NCI-H2227 (cell line): ENCODE results near the gene USP1.
A peak's percentile ranks its signal among the peaks of the same experiment; 100 is the strongest.

ENCODE experiments used
- DNase-seq: peaks from one replicate; lab custom pipeline; 2025; ENCODE audit not compliant: unreplicated experiment; lab: John Stamatoyannopoulos, UW

The USP1 gene

DNA sequence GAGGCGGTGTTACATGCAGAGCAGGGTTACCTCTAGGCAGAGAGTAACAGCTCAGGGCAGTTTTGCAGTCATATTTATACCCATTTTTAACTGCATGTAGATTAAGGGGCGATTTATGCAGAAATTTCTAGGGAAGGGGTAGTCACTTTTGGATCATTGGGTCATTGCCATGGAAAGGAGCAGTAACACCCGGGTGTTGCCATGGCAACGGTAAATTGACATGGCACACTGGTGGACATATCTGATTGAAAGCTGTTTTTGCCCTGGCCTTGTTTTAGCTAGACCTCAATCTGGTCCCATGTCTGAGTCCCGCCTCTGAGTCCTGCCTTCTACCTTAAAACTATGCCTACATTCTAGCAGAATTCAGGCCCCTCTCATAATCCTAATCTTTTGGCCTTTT is 11.8 kb upstream of the USP1 start:
- DNase-seq = no peak

DNA sequence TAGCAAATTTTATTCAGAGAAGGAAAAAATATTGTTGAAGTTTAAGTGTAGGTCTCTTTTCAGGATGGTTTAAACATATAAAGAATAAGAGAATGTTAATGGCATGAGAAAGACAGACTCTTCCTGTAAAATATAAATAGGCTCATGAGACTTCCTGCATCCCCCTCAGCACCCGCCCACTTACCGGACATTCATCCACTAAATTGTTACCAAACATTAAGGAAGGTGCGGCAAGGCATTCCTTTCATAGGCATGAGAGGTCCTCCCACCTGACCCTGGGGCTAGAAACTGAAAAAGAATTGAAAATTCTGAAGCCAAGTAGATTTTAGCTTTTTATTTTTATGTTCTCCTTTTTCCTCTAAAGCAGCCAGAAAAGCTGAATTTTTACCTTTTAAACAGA is 10.6 kb upstream of the USP1 start:
- DNase-seq = no peak

DNA sequence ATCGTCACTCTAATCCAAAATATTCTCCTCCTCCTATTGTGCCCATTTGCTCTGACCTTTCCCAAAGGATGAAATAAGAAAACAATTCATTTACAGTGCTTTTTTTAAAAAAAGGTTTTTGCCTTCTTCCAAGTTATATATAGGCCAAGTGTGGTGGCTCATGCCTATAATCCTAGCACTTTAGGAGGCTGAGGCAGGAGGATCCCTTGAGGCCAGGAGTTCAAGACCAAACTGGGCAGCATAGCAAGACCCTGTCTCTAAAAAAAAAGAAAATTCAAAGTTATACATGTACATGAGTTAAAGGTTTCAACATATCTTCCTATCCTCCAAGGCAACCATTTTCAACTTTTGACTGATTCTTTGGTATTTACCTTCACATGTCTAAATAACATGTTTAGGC is 10.1 kb upstream of the USP1 start:
- no peak for DNase-seq

DNA sequence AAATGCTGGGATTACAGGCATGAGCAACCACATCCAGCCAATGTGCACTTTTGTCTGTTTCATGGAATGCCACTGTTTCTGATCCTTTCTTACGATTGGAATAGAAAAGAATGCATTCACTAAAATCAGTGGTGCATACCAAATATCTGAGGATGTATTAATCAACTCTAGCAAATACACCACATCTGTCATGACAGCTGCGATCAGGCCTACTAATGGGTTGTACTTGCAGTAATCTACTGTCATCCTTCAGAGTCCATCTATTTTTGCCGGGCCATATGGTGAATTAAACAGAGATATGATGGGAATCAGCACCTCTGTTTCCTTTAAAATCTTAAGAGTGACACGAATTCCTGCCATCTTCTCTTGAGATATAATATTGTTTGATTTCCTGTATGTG is 8.5 kb upstream of the USP1 start:
- no peak for DNase-seq

DNA sequence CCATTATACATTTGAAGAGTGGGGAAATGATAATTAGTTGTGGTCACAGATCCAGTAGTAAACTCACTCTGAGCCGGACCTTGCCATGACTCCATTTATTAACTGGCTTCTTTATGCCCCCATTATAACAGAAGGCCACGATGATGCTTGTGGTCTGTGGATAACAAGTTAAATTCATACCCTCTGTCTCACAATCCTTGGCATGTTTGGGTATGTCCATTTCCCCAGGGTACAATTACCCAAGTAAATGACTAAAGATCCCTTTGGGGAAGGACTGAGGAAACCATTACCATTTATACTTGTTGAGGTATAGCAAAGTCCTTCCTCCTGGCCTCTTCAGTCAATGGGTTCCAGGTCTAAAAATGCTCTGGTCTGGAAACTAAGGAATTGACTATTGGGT is 7.3 kb upstream of the USP1 start:
- no peak for DNase-seq

DNA sequence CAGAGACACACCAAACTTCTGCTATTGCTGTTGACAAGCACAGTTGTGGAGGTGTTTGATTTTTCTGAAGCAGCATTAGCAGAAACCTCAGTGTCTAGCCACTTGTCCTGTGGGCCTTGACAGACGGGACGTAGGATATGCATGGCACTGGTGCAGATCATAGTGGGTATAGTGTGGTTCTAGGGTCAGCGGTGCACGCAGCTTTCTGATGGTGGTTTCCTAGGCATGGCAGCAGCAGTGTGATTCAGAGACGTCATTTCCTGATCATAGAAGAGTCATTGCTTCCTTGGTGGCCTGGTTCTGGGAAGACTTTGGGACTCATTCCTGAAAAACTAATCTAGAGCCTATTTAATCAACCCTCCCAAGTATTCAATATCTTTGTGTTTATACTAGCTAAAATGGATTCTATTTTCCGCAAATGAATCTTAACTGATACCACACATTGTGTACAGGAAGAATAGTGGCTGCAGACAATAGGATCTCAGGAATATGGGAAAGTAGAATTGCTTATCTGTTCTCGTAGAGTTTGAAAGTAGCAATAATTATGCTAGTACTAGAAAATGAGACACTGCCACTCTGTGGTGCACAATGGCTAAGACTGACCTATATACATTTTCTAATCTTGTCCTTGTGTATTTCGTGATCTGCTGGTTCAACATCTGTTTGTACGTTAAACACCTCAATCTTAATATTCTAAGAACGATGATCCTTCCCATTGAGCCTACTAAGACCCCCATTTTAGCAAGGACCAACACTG is 2.8 kb upstream of the USP1 start:
- DNase-seq = no peak

DNA sequence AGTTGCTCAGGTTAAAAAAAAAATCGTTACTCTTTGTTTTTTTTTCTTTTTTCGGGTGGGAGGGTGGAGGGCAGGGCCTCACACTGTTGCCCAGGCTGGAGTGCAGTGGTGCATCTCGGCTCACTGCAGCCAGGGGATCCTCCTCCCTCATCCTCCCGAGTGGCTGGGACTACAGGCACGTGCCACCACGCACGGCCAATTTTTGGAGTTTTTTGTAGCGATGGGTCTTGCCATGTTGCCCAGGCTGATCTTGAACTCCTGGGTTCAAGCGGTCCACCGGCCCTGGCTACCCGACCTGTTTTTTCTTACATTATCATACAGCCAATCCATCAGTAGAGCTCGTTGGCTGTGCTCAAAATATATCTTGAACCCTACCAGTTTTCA is 2.2 kb upstream of the USP1 start:
- no peak for DNase-seq

DNA sequence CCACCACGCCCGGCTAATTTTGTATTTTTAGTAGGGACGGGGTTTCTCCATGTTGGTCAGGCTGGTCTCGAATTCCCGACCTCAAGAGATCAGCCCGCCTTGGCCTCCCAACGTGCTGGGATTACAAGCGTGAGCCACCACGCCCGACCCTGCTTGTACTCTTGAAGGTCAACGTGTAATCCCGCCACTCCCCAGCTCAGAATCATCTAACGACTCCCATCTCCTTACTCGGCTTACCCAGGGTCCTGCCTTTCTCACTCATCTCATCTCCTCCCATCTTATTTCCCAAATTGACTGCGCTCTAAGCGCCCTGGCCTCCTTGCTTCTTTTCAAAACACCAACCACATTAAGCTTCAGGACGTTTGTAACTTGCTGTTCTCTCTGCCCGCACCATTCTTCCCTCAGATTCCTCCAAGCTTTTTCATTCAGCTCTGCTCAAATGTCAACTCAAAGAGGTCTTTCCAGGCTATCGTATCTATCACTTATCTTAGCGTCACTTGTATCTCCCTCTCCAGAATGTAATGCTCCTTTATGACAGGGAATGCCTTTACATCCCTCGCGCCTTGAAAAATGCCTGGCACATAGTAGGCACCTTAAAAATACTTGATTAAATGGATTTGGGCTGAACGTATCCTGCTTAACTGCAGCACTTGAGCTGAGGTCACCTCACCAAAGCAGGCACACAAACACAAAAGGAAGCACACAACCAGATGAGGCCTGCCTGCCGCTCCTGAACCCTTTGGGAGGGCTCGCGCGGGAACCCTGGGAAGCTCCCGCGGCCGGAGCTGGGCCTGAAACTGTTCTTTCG is 1.4 kb upstream of the USP1 start:
- DNase-seq = peak; percentile 86

DNA sequence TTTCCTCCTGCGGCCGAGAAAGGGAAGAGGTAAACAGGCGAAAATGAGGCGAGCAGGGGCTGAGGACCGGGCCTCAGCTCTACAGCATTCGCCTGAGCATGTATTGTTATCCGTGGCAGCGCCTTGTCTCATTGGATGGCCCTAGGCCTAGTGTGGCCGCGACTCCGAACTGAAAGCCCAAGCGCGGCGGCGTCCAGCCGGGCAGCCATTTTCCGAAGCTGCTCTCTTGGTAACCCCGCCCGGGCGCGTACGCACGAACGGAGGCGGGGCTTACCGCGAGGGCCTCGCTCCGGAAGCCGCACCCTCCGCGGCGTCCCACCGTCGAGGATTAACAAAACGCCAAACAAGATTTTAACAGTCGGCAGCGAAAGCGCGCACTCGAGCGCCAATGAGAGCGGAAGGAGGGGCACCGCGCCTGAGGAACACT is 797 bp upstream of the USP1 start:
- DNase-seq = peak; percentile 100

DNA sequence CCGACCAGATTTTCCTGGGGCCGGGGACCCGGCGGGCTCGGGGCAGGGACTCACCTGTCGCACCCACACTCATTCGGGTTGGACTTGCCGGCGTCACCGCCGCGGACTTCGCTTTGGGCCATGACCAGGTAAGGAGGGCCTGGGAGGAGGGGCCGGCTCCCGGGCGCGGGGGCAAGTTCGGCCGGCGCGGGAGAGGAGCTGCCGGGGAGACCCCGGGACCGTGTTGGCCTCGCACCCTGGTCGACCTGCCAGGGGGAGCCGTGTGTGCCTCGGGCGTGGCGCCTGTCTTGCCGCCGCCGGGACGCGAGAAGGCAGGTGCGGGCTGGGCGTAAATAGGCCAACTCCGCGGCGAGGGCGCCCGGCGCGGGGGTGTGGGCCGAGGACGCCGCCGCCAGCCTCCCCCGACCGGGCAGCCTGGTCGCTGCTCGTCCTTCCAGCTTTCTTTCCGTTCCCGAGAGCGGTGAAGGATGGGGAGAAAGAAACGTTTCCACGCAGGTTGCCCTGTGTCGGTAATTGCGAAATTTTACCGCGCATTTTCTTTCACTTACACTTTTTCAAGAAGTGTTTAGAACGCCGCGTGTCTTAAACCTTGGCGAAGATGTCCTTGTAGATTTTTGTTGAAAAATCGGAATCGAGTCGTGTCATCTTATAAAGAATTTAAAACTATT is 558 bp downstream of the USP1 start:
- DNase-seq = peak; percentile 68

DNA sequence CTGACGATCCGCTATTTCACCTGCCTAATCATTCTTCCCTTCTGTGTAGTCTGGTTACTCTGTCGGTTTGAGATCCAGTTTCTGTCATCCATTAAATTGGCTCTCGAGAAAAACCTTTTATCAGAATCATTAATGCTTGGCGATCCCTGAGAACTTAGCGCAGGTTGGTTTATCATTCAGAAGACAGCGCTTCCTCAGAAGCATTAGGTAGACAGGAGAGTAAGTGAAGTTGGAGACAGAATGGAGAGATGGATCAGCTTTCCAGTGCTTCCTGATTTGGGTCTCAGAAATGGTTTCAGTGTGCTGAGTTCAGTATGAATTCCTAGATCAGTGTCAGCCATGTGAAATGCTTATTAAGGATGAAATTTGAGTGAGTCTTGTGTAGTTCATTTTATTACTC is 1.3 kb downstream of the USP1 start:
- DNase-seq = peak; percentile 32

DNA sequence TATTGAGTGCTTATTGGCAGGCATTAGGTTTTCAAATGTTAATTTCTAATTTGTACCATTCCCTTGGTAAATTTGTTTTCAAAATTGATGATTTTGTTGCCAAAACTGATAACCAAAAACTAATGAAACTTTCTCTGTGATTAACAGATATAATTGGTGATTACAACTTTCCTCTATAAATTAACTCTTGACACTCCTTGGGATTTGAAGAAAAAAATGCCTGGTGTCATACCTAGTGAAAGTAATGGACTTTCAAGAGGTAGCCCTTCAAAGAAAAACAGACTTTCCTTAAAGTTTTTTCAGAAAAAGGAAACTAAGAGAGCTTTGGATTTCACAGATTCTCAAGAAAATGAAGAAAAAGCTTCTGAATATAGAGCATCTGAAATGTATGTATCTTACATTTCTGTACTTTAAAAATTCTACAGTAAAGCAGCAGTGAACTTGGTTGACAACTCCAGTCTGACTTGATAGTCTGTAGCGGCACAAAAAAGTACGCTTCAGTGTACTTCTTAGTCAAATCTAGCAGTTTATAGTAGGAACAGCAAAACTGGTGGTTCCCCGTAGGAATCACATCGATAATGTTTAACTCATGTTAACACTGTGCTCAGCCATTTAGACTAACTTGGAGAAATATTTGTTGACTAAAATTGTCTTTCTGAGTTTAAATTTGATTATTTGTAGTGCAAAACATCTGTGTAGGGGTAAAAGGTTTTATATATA is 3.0 kb downstream of the USP1 start:
- DNase-seq = no peak

DNA sequence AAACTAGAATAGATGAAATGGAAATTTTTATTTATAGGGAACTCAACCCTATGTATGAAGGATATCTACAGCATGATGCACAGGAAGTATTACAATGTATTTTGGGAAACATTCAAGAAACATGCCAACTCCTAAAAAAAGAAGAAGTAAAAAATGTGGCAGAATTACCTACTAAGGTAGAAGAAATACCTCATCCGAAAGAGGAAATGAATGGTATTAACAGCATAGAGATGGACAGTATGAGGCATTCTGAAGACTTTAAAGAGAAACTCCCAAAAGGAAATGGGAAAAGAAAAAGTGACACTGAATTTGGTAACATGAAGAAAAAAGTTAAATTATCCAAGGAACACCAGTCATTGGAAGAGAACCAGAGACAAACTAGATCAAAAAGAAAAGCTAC is 7.9 kb downstream of the USP1 start:
- DNase-seq = no peak

DNA sequence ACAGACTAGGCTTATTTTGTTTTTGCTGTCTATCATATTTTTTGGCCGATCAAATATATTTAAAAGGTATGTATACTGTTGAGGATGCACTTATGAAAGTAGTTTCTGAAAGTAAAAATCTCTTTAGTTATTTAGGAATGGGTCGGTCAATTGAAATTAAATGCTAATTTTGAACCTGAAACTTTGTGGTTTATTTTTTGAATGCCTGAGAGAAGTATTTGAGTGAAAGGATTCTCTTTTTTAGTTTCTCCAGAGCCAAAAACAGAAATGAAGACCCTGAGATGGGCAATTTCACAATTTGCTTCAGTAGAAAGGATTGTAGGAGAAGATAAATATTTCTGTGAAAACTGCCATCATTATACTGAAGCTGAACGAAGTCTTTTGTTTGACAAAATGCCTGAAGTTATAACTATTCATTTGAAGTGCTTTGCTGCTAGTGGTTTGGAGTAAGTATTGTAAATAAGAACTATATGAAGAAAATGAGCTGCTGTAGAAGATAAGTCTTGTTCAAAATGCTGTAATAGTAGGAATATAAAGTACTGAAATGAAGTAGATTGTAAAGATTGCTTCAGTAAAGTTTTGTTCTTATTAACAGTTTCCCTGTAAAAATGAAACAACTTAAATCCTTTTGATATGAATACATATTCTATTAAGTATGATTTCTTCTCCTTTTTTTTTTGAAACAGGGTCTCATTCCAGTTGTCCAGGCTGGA is 11.5 kb downstream of the USP1 start:
- no peak for DNase-seq

DNA sequence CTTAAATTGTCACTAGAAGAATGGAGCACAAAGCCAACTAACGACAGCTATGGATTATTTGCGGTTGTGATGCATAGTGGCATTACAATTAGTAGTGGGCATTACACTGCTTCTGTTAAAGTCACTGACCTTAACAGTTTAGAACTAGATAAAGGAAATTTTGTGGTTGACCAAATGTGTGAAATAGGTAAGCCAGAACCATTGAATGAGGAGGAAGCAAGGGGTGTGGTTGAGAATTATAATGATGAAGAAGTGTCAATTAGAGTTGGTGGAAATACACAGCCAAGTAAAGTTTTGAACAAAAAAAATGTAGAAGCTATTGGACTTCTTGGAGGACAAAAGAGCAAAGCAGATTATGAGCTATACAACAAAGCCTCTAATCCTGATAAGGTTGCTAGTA is 13.5 kb downstream of the USP1 start:
- no peak for DNase-seq

DNA sequence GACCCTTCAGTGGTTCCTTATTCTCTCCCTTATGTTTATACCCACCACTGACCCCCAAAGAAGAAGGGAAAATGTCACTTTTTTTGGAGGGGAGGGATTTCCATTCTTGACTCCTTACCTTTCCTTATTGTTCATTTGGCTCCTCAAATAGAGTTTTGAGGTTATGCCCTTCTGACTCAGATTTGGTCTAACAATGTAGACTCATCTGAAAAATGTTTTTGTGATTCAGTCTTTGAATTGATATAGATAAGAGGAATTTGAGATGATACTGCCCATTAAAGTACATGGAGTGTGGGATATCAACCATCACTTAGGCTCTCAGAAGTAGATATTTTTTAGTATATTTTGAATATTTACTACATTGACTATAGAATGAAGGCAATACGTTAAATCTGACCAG is 16.1 kb downstream of the USP1 start:
- DNase-seq = no peak

DNA sequence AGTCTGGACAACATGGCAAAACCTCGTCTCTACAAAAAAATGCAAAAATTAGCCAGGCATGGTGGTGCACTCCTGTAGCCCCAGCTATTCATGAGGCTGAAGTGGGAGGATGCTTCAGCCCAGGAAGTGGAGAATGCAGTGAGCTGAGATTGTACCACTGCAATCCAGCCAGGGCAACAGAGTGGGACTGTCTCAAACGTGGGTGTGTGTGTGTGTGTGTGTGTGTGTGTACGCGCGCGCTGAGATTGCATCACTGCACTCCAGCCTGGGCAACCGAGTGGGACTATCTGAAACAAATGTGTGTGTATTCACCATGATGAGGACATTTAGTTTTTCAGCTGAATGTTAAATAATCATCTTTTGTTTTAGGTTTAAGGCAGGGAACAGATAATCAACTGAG is 21.1 kb downstream of the USP1 start:
- DNase-seq = peak; percentile 24

DNA sequence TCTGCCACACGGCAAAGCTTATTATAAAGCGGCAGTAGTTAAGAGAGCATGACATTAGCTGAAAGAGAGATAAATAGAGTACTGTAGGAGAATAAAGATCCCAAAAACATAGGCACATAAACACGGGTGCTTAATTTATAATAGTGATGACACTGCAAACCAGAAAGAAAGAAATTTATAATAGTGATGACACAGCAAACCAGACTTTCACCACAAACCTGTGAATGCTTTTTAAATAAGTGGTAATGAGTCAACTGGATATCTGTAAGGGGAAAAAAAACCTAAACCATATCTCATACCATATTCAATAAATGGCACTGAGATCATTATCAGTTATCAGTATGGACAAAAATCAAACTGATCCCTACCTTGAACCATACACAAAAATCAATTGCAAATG is 25.5 kb downstream of the USP1 start:
- DNase-seq = no peak

DNA sequence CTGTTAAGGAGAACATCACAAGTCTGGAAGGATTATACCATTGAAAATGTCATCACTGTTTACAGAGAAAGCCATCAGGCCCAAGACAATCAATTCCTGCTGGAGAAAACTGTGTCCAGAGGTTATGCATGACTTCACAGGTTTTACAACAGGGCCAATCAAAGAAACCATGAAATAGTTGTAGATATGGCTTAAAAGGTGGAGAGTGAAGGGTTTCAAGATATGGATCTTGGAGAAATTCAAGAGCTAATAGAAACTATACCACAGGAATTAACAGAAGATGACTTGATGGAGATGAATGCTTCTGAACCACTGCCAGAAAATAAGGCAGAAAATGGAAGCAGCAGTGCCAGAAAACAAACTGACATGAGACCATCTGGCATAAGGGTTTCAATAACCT is 30.2 kb downstream of the USP1 start:
- no peak for DNase-seq

DNA sequence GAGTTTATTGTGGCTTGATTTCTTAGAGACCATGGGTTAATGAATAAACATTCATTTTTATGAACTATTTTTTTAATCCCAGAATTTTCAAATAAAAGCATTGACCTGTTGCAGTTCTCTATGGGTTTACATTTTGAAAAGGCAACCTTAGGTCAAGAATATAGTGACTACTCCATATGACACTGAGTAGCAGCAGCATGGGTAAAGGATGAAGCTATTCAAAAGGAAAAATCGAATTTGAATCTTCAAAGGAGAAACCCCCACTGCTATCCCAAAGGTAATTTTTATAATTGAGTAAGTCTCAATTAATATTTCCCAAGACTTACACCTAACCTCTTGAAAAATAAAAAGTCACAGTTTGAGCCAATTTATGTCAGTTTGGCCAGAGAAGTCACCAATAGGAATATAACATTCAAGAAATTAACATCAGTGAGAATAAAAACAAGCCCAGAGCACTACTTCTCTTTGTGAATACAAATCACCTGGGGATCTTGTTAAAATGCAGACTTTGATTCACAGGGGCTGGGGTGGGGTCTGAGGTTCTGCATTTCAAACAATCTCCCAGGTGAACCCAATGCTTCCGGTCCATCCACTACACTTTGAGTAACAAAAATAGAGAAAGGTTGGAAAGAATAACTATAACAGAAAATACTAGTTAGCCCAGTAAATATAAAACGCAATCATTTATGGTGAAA is 39.8 kb downstream of the USP1 start:
- DNase-seq = no peak
